ENCODE data around the gene BPGM. TPM values are rescaled to one million over a fixed set of nuclear protein-coding genes. Genes with fewer than 3 reads are reported as not detected.
"Not testable (repeated sequence)": the region's sequence is repeated elsewhere in the genome, so short reads cannot be mapped to it uniquely, and the experiment has no call there.

BPGM gene
- total RNA-seq, 1 donor from 2014 or later, result 24.7 TPM

- TF ChIP-seq CTCF (conservative IDR thresholded peaks at IDR 0.05; ENCODE audit: low read depth, low read length), result no peak
- no peak for DNase-seq (ENCODE audit: low read depth)
- no peak overlapping the region for H3K4me3 ChIP-seq (ENCODE audit: low read depth, low read length)
Measured at GRCh38 chr7:134674424-134674823, 27.8 kb downstream of the BPGM start.

- TF ChIP-seq CTCF (conservative IDR thresholded peaks at IDR 0.05; ENCODE audit: low read depth, low read length), result no peak
- no peak overlapping the region for H3K4me3 ChIP-seq (ENCODE audit: low read depth, low read length)
- DNase-seq (ENCODE audit: low read depth), result no peak
Measured at GRCh38 chr7:134676743-134677142, 30.1 kb downstream of the BPGM start.

GRCh38 chr7:134678115-134678514, 31.5 kb downstream of the BPGM start:
- DNase-seq (ENCODE audit: low read depth), result no peak
- TF ChIP-seq CTCF (conservative IDR thresholded peaks at IDR 0.05; ENCODE audit: low read depth, low read length), result no peak
- H3K4me3 ChIP-seq (ENCODE audit: low read depth, low read length), result no peak overlapping the region

GRCh38 chr7:134679006-134679405, 32.4 kb downstream of the BPGM start:
- no peak for TF ChIP-seq CTCF (conservative IDR thresholded peaks at IDR 0.05; ENCODE audit: low read depth, low read length)
- no peak overlapping the region for H3K4me3 ChIP-seq (ENCODE audit: low read depth, low read length)
- no peak for DNase-seq (ENCODE audit: low read depth)

GRCh38 chr7:134684165-134684564, 37.5 kb downstream of the BPGM start:
- no peak overlapping the region for H3K4me3 ChIP-seq (ENCODE audit: low read depth, low read length)
- DNase-seq (ENCODE audit: low read depth), result no peak
- TF ChIP-seq CTCF (conservative IDR thresholded peaks at IDR 0.05; ENCODE audit: low read depth, low read length), result no peak

GRCh38 chr7:134685250-134685649, 38.6 kb downstream of the BPGM start:
- DNase-seq (ENCODE audit: low read depth), result peak; percentile 51
- no peak for TF ChIP-seq CTCF (conservative IDR thresholded peaks at IDR 0.05; ENCODE audit: low read depth, low read length)
- no peak overlapping the region for H3K4me3 ChIP-seq (ENCODE audit: low read depth, low read length)

GRCh38 chr7:134686786-134687185, 40.1 kb downstream of the BPGM start:
- no peak for DNase-seq (ENCODE audit: low read depth)
- TF ChIP-seq CTCF (conservative IDR thresholded peaks at IDR 0.05; ENCODE audit: low read depth, low read length), result no peak
- no peak overlapping the region for H3K4me3 ChIP-seq (ENCODE audit: low read depth, low read length)

GRCh38 chr7:134689550-134689949, 42.9 kb downstream of the BPGM start:
- DNase-seq (ENCODE audit: low read depth); H3K4me3 ChIP-seq (ENCODE audit: low read depth, low read length): not testable (repeated sequence)
